PC-9 (cell line): ENCODE results near the gene CACNA2D1.

Experiments used
- EZH2 ChIP-seq: fragments of 200-600 bp; sonication (generic); IDR thresholded peaks from 2 replicates; pipeline ENCODE4 v1.8.0; 2017; ENCODE audit warnings: antibody characterized with exemption, low read depth
- TF ChIP-seq, protein P1 (sequence below): fragments of 200-600 bp; sonication (generic); conservative IDR thresholded peaks from 2 replicates; pipeline ENCODE4 v1.6.1; 2017; ENCODE audit warnings: mixed run types, antibody characterized with exemption, mild to moderate bottlenecking, moderate library complexity

DNA sequence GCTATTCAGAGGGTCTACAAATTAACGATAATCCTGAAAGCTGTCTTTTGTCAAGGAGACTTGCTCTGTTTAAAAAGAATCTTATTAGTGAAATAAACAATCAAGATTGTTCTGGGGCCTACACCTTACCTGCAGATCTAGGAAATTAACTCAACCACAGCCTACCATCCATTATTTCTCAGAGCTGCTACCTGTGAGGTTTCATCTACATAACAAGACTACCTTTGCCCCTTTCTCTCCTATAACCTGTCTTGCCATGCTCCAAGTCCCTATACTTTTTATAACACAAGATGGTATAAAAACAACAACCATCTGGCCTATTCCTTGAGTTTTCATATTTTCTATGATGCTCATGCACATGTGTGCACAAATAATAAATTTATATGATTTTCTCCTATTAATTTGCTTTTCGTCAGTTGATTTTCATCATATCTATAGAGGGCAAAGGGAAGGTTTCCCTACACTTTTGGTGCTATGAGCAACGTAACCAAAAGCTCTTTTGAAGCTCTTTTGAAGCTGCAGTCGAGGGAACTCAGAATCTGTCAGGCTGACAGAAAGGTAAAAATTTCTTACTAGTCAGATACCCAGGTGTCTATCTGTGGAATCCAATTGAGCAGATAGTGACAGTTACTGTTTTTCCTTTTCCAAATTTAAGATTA, 138.1 kb downstream of the CACNA2D1 start:
- TF ChIP-seq, protein P1, sequence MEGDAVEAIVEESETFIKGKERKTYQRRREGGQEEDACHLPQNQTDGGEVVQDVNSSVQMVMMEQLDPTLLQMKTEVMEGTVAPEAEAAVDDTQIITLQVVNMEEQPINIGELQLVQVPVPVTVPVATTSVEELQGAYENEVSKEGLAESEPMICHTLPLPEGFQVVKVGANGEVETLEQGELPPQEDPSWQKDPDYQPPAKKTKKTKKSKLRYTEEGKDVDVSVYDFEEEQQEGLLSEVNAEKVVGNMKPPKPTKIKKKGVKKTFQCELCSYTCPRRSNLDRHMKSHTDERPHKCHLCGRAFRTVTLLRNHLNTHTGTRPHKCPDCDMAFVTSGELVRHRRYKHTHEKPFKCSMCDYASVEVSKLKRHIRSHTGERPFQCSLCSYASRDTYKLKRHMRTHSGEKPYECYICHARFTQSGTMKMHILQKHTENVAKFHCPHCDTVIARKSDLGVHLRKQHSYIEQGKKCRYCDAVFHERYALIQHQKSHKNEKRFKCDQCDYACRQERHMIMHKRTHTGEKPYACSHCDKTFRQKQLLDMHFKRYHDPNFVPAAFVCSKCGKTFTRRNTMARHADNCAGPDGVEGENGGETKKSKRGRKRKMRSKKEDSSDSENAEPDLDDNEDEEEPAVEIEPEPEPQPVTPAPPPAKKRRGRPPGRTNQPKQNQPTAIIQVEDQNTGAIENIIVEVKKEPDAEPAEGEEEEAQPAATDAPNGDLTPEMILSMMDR = no peak
- no peak for TF ChIP-seq EZH2
